Measurements from ENCODE around the gene MGST1.

GRCh38 chr12:16361142-16361783, 13.8 kb downstream of the MGST1 start:
- no peak for TF ChIP-seq CTCF (IDR thresholded peaks at IDR 0.05)
- TF ChIP-seq POLR2A (IDR thresholded peaks at IDR 0.05) = no peak
